ENCODE measurements around the gene FDXR.
A peak's percentile ranks its signal among the peaks of the same experiment; 100 is the strongest.

FDXR gene

DNA sequence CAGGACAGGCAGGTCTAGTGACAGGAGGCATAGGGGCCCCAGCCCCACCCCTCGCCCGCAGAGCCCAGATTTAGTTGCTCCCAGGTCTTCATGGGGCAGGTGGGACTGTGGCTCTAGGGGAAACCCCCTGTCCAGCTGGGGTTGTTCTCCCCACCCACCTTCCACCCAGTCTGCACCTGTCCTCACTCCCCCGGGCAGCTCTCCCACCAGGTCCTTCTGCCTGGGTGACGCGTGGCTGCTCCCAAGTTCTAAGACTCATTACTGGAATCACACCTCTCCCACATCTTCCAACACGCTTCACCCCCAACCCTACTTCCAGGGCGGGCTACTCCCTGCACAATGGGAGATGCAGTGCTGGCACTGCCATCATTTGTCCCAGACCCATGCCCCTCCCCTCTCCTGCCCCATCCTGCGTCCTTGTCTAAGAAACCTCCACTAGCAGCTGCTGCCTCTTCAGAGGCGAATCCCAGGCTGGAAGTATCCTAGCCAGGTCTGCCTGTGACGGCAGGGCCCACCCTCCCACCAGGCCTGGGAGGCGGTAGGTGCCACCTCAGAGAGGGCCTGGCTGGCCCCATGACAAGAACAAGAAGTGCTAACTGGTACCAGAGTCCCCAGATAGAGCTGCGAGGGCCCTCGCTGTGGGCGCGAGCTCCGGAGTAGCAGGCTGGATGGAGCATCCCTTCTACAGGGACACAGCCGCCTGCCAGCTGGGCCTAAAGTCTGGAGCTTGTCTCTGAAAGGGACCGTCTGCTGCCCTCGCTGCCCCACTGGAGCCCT lies 35.9 kb downstream of the FDXR start:
- Histone ChIP-seq H3K4me2 (ENCODE audit: low read length) (no peak overlapping the region), H2AFZ (ENCODE audit: insufficient read depth, low read length, poor library complexity) (no peak overlapping the region), H4K8ac (ENCODE audit: low read depth, low read length) (no peak overlapping the region), H2AK5ac (ENCODE audit: low read length) (no peak overlapping the region), H3K23ac (ENCODE audit: low read length) (no peak overlapping the region), H4K91ac (ENCODE audit: low read depth, low read length) (no peak overlapping the region), H3K4me1 (ENCODE audit: control insufficient read depth in 1 of 2, insufficient read depth in 2 of 2, low read length in 2 of 2) (peaks cover 0 to 6% of the 10 kb centered on the region in 2 experiments), H2BK5ac (ENCODE audit: low read depth, low read length, poor library complexity) (no peak overlapping the region), H2BK120ac (ENCODE audit: insufficient read depth, low read length, poor library complexity) (no peak overlapping the region), H2BK12ac (ENCODE audit: low read length) (no peak overlapping the region), H3K27ac (ENCODE audit: low read depth, low read length) (no peak overlapping the region), H3K36me3 (ENCODE audit: control insufficient read depth in 1 of 2, insufficient read depth in 2 of 2, low read length in 2 of 2) (peaks cover 13 to 20% of the 10 kb centered on the region in 2 experiments), H3K79me2 (ENCODE audit: control insufficient read depth, insufficient read depth, low read length, poor library complexity) (no peaks in the 10 kb centered on the region), H3K4ac (ENCODE audit: low read depth, low read length) (no peak overlapping the region), H3K4me3 (ENCODE audit: low read depth, low read length) (peak overlapping the region; percentile 5), H3K14ac (ENCODE audit: low read length) (no peak overlapping the region), H3K9ac (ENCODE audit: low read length) (no peak overlapping the region), H3K27me3 (ENCODE audit: insufficient read depth, low read length) (no peaks in the 10 kb centered on the region), H3K18ac (ENCODE audit: low read length) (no peak overlapping the region), H3K9me3 (ENCODE audit: insufficient read depth, low read depth, low read length) (no peaks in the 10 kb centered on the region), H4K12ac (ENCODE audit: low read depth, low read length) (no peak overlapping the region), H3K79me1 (ENCODE audit: low read length) (no peaks in the 10 kb centered on the region)
- WGBS (ENCODE audit: extremely low coverage, insufficient coverage, insufficient read length), result no CpG with 5 or more reads among the region's 19 CpGs
- DNase-seq, result no peak

DNA sequence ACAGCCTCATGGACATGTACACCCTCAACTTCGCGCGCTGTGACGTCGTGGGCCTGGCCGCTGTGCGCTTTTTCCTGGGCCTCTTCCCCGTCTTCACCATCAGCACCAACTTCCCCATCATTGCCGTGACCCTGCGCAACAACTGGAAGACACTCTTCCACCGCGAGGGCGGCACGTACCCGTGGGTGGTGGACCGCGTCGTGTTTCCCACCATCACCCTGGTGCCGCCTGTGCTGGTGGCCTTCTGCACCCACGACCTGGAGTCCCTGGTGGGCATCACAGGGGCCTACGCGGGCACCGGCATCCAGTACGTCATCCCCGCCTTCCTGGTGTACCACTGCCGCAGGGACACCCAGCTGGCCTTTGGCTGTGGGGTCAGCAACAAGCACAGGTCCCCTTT lies 36.6 kb downstream of the FDXR start:
- Histone ChIP-seq H2AFZ (ENCODE audit: insufficient read depth, low read length, poor library complexity) (no peak overlapping the region), H3K18ac (ENCODE audit: low read length) (no peak overlapping the region), H3K4ac (ENCODE audit: low read depth, low read length) (no peak overlapping the region), H3K14ac (ENCODE audit: low read length) (no peak overlapping the region), H3K27ac (ENCODE audit: low read depth, low read length) (no peak overlapping the region), H4K8ac (ENCODE audit: low read depth, low read length) (no peak overlapping the region), H2BK12ac (ENCODE audit: low read length) (no peak overlapping the region), H3K4me1 (ENCODE audit: control insufficient read depth in 1 of 2, insufficient read depth in 2 of 2, low read length in 2 of 2) (peaks cover 0 to 6% of the 10 kb centered on the region in 2 experiments), H3K27me3 (ENCODE audit: insufficient read depth, low read length) (no peaks in the 10 kb centered on the region), H3K23ac (ENCODE audit: low read length) (no peak overlapping the region), H3K79me1 (ENCODE audit: low read length) (no peaks in the 10 kb centered on the region), H3K4me2 (ENCODE audit: low read length) (no peak overlapping the region), H4K12ac (ENCODE audit: low read depth, low read length) (no peak overlapping the region), H4K91ac (ENCODE audit: low read depth, low read length) (no peak overlapping the region), H3K79me2 (ENCODE audit: control insufficient read depth, insufficient read depth, low read length, poor library complexity) (no peaks in the 10 kb centered on the region), H3K36me3 (ENCODE audit: control insufficient read depth in 1 of 2, insufficient read depth in 2 of 2, low read length in 2 of 2) (peaks cover 15 to 20% of the 10 kb centered on the region in 2 experiments), H2BK5ac (ENCODE audit: low read depth, low read length, poor library complexity) (no peak overlapping the region), H3K9ac (ENCODE audit: low read length) (no peak overlapping the region), H3K4me3 (ENCODE audit: low read depth, low read length) (peak overlapping the region; percentile 5), H2AK5ac (ENCODE audit: low read length) (no peak overlapping the region), H3K9me3 (ENCODE audit: insufficient read depth, low read depth, low read length) (no peaks in the 10 kb centered on the region), H2BK120ac (ENCODE audit: insufficient read depth, low read length, poor library complexity) (no peak overlapping the region)
- DNase-seq, result no peak
- no CpG with 5 or more reads among the region's 26 CpGs for WGBS (ENCODE audit: extremely low coverage, insufficient coverage, insufficient read length)

DNA sequence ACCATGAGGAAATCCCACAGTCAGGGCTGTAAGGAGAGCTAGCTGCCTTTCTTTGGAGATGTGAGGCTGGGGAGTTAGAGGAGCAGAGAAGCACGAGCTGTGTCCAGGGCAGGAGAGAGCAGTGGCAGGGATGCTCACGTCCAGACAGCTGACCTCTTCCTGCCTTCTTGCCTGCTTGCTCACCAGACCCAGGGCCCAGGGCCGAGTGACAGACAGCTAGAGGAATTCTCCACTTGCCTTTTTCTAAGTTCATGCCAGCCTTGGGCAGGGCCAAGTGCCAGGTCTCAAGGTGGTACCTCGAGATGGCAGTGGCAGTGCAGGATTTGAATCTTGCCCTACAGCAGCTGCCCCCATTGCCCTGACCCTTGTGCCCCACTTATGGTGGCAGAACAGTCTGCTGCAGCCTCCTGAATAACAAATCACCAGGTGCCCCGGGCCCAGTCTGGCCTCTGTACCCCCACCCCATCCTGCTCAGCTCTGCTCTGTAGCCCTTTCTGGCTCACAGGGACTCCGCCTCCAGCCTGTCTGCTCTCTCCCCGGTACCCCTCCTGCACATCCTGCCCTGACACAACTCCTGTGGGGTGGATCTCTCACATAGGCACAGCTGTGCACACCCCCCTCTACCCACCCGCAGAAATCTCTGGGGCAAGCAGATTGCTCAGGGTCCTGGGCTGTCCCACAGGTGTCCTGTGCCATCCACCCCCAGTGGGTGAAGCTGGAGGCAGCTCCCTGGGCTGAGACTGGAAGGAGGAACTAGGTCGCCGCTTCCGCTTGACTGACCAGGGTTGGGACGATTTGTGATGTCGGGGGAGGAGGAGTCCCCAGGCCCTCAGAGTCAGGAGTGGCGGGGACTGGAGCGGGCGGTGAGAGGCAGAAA lies 39.1 kb downstream of the FDXR start:
- no peak overlapping the region for H2BK5ac ChIP-seq (ENCODE audit: low read depth, low read length, poor library complexity)
- H4K12ac ChIP-seq (ENCODE audit: low read depth, low read length), result no peak overlapping the region
- no peak overlapping the region for H2BK120ac ChIP-seq (ENCODE audit: insufficient read depth, low read length, poor library complexity)
- no peak for DNase-seq
- no peak overlapping the region for H2BK12ac ChIP-seq (ENCODE audit: low read length)
- WGBS (ENCODE audit: extremely low coverage, insufficient coverage, insufficient read length), result no CpG with 5 or more reads among the region's 16 CpGs
- no peak overlapping the region for H4K91ac ChIP-seq (ENCODE audit: low read depth, low read length)
- no peak overlapping the region for H3K9ac ChIP-seq (ENCODE audit: low read length)
- no peaks in the 10 kb centered on the region for H3K79me1 ChIP-seq (ENCODE audit: low read length)
- H3K4me2 ChIP-seq (ENCODE audit: low read length), result no peak overlapping the region
- no peak overlapping the region for H3K14ac ChIP-seq (ENCODE audit: low read length)
- H4K8ac ChIP-seq (ENCODE audit: low read depth, low read length), result no peak overlapping the region
- peaks cover 15 to 20% of the 10 kb centered on the region in 2 experiments for H3K36me3 ChIP-seq (ENCODE audit: control insufficient read depth in 1 of 2, insufficient read depth in 2 of 2, low read length in 2 of 2)
- no peak overlapping the region for H3K4me3 ChIP-seq (ENCODE audit: low read depth, low read length)
- no peak overlapping the region for H2AK5ac ChIP-seq (ENCODE audit: low read length)
- no peaks in the 10 kb centered on the region for H3K27me3 ChIP-seq (ENCODE audit: insufficient read depth, low read length)
- no peak overlapping the region for H3K23ac ChIP-seq (ENCODE audit: low read length)
- no peak overlapping the region for H3K27ac ChIP-seq (ENCODE audit: low read depth, low read length)
- no peaks in the 10 kb centered on the region for H3K79me2 ChIP-seq (ENCODE audit: control insufficient read depth, insufficient read depth, low read length, poor library complexity)
- H2AFZ ChIP-seq (ENCODE audit: insufficient read depth, low read length, poor library complexity), result no peak overlapping the region
- no peak overlapping the region for H3K18ac ChIP-seq (ENCODE audit: low read length)
- peaks cover 4 to 6% of the 10 kb centered on the region in 2 experiments for H3K4me1 ChIP-seq (ENCODE audit: control insufficient read depth in 1 of 2, insufficient read depth in 2 of 2, low read length in 2 of 2)
- H3K4ac ChIP-seq (ENCODE audit: low read depth, low read length), result no peak overlapping the region
- H3K9me3 ChIP-seq (ENCODE audit: insufficient read depth, low read depth, low read length), result no peaks in the 10 kb centered on the region

DNA sequence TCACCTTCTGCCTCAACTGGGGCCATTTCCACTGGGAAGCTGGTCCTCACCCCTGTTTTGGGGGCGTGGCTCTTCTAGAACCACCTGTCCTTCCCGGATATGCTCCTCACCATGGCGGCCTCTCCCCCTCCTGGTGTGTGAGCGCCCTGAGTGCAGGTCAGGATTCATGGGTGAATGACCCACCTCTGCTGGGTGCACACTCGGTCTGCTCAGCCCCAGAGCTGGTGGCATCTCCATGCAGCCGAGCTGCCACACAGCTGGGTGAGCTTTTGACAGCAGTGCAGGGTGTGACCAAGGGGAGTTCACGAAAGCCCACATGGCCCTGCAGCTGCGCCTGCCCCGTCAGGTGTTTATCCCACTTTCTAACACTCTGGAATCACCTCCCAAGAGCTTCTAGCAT lies 40.4 kb downstream of the FDXR start:
- no peak for DNase-seq
- WGBS (ENCODE audit: extremely low coverage, insufficient coverage, insufficient read length), result no CpG with 5 or more reads among the region's 9 CpGs
- H3K79me1 ChIP-seq (ENCODE audit: low read length), result no peaks in the 10 kb centered on the region

More for the DNA sequence above, 40.4 kb downstream of the FDXR start:
- Histone ChIP-seq H3K14ac (ENCODE audit: low read length) (no peak overlapping the region), H3K9me3 (ENCODE audit: insufficient read depth, low read depth, low read length) (no peaks in the 10 kb centered on the region), H3K18ac (ENCODE audit: low read length) (no peak overlapping the region), H2AK5ac (ENCODE audit: low read length) (no peak overlapping the region), H3K9ac (ENCODE audit: low read length) (no peak overlapping the region), H3K4me1 (ENCODE audit: control insufficient read depth in 1 of 2, insufficient read depth in 2 of 2, low read length in 2 of 2) (peaks cover 4 to 6% of the 10 kb centered on the region in 2 experiments), H4K91ac (ENCODE audit: low read depth, low read length) (no peak overlapping the region), H2BK12ac (ENCODE audit: low read length) (no peak overlapping the region), H3K36me3 (ENCODE audit: control insufficient read depth in 1 of 2, insufficient read depth in 2 of 2, low read length in 2 of 2) (peaks cover 15 to 21% of the 10 kb centered on the region in 2 experiments), H3K4me2 (ENCODE audit: low read length) (no peak overlapping the region), H3K4ac (ENCODE audit: low read depth, low read length) (no peak overlapping the region), H3K27me3 (ENCODE audit: insufficient read depth, low read length) (no peaks in the 10 kb centered on the region), H3K79me2 (ENCODE audit: control insufficient read depth, insufficient read depth, low read length, poor library complexity) (no peaks in the 10 kb centered on the region), H4K12ac (ENCODE audit: low read depth, low read length) (no peak overlapping the region), H2AFZ (ENCODE audit: insufficient read depth, low read length, poor library complexity) (no peak overlapping the region), H2BK120ac (ENCODE audit: insufficient read depth, low read length, poor library complexity) (no peak overlapping the region), H4K8ac (ENCODE audit: low read depth, low read length) (no peak overlapping the region), H3K23ac (ENCODE audit: low read length) (no peak overlapping the region), H3K27ac (ENCODE audit: low read depth, low read length) (no peak overlapping the region), H3K4me3 (ENCODE audit: low read depth, low read length) (no peak overlapping the region), H2BK5ac (ENCODE audit: low read depth, low read length, poor library complexity) (no peak overlapping the region)

Data from trophoblast cell (in vitro differentiated cells and primary cell).